HepG2 (cell line): Measurements from ENCODE around the gene CDK8. TPM values are rescaled to one million over a fixed set of nuclear protein-coding genes. Genes with fewer than 3 reads are reported as not detected.

Experiments used
- ADNP ChIP-seq: sonication (generic); formaldehyde crosslinking; IDR thresholded peaks from 2 replicates; pipeline ENCODE4 v1.4.0; 2020; ENCODE audit warnings: missing genetic modification reagents
- DNMT3B ChIP-seq: conservative IDR thresholded peaks from 2 replicates; pipeline ENCODE4 v1.6.1; 2016; ENCODE audit warnings: missing biosample characterization, control low read depth
- FUBP1 ChIP-seq: sonication (generic); formaldehyde crosslinking; IDR thresholded peaks from 2 replicates; pipeline ENCODE4 v1.5.1; 2020; ENCODE audit warnings: missing genetic modification reagents, mild to moderate bottlenecking, borderline replicate concordance
- GATAD2A ChIP-seq: IDR thresholded peaks from 2 replicates; pipeline ENCODE4 v1.6.1; 2016
- KAT8 ChIP-seq: IDR thresholded peaks from 2 replicates; pipeline ENCODE4 v1.6.1; 2016; ENCODE audit warnings: missing genetic modification reagents, missing compliant biosample characterization
- KLF15 ChIP-seq: sonication (generic); formaldehyde crosslinking; IDR thresholded peaks from 2 replicates; pipeline ENCODE4 v1.8.1; 2023; ENCODE audit warnings: borderline replicate concordance, mild to moderate bottlenecking, inconsistent platforms, missing genetic modification reagents, mixed read lengths
- PCBP1 ChIP-seq: fragments of 200-400 bp; formaldehyde crosslinking; IDR thresholded peaks from 2 replicates; pipeline ENCODE4 v1.6.1; 2017; ENCODE audit warnings: mild to moderate bottlenecking, low read depth, low read length, borderline replicate concordance
- REST ChIP-seq, 2 experiments: IDR thresholded peaks; 2 replicates each; pipeline ENCODE4 v1.6.1; 2011 to 2012; ENCODE audit warnings: low read length in 2 of 2, borderline replicate concordance in 1 of 2, low read depth in 1 of 2, mild to moderate bottlenecking in 1 of 2, moderate library complexity in 1 of 2
- RFXANK ChIP-seq: IDR thresholded peaks from 2 replicates; pipeline ENCODE4 v1.6.1; 2016
- SCMH1 ChIP-seq: sonication (generic); formaldehyde crosslinking; IDR thresholded peaks from 2 replicates; pipeline ENCODE4 v1.9.0; 2021; ENCODE audit warnings: missing genetic modification reagents, mild to moderate bottlenecking, borderline replicate concordance
- SIX4 ChIP-seq: sonication (generic); formaldehyde crosslinking; IDR thresholded peaks from 2 replicates; pipeline ENCODE4 v1.4.0; 2020; ENCODE audit warnings: missing genetic modification reagents
- SMC3 ChIP-seq: IDR thresholded peaks from 2 replicates; pipeline ENCODE4 v1.6.1; 2011; ENCODE audit warnings: low read length, improper control_type of control experiment
- SNAI1 ChIP-seq: sonication (generic); formaldehyde crosslinking; IDR thresholded peaks from 2 replicates; pipeline ENCODE4 v1.5.0; 2020; ENCODE audit warnings: mild to moderate bottlenecking, missing genetic modification reagents, borderline replicate concordance
- SP5 ChIP-seq: IDR thresholded peaks from 2 replicates; pipeline ENCODE4 v1.6.1; 2016; ENCODE audit warnings: low read depth, borderline replicate concordance
- TEAD3 ChIP-seq: optimal IDR thresholded peaks from 2 replicates; pipeline ENCODE3; 2016; ENCODE audit warnings: borderline replicate concordance
- THAP11 ChIP-seq: IDR thresholded peaks from 2 replicates; pipeline ENCODE4 v1.6.1; 2016; ENCODE audit warnings: missing biosample characterization, missing genetic modification reagents
- ZMYM4 ChIP-seq: sonication (generic); formaldehyde crosslinking; IDR thresholded peaks from 2 replicates; pipeline ENCODE4 v1.8.1; 2023; ENCODE audit warnings: mild to moderate bottlenecking, missing genetic modification reagents
- ZNF333 ChIP-seq: sonication (generic); formaldehyde crosslinking; IDR thresholded peaks from 2 replicates; pipeline ENCODE4 v1.4.0; 2020; ENCODE audit warnings: mild to moderate bottlenecking, missing genetic modification reagents, borderline replicate concordance
- ZNF572 ChIP-seq: sonication (generic); formaldehyde crosslinking; IDR thresholded peaks from 2 replicates; pipeline ENCODE4 v1.5.1; 2020; ENCODE audit warnings: mild to moderate bottlenecking, missing genetic modification reagents
- ZNF777 ChIP-seq: sonication (generic); formaldehyde crosslinking; IDR thresholded peaks from 2 replicates; pipeline ENCODE4 v1.4.0; 2020; ENCODE audit warnings: missing genetic modification reagents
- polyA plus RNA-seq, 8 experiments: library from polyadenylated mRNA; depleted of rRNA in 3 of 8; stranded (reverse) in 7 of 8; unstranded in 1 of 8; fragments of >200 nt; fragmentation: Illumina TruSeq in 4 of 8; extraction: Trizol in 4 of 8; gene quantifications; 2 replicates each; pipeline versions ENCODE4 v1.2.1 to v1.2.3, GENCODE V29; 2011 to 2016; ENCODE audit warnings: low read depth in 4 of 8, missing spikeins in 1 of 8, mixed read lengths in 1 of 8; ENCODE audit not compliant: insufficient read depth in 1 of 8
- total RNA-seq, 5 experiments: library from RNA; depleted of rRNA; stranded (reverse); fragments of >200 nt; fragmentation: Illumina TruSeq; extraction: Trizol; gene quantifications; 2 replicates each; pipeline ENCODE4 v1.2.3, GENCODE V29; 2016; ENCODE audit warnings: low read depth in 1 of 5
- TF ChIP-seq, protein P1 (sequence below): IDR thresholded peaks from 2 replicates; pipeline ENCODE4 v1.6.1; 2018; ENCODE audit warnings: missing genetic modification reagents, mild to moderate bottlenecking, missing compliant biosample characterization
- TF ChIP-seq, protein P2 (sequence below): sonication (generic); formaldehyde crosslinking; IDR thresholded peaks from 2 replicates; pipeline ENCODE4 v1.4.0; 2020; ENCODE audit warnings: mild to moderate bottlenecking, missing genetic modification reagents, borderline replicate concordance

The CDK8 gene
- total and polyA plus RNA-seq, 2 of the 13 experiments (the other 11 are each of a cell fraction or from before 2014, with no cell fraction given) = 15.8 to 16.4 TPM

GRCh38 chr13:26221721-26222519 is 32.0 kb upstream of the CDK8 start, which contains the start of gene RNF6 (continued):
- no peak; the same call in 1 of the 2 replicates for TF ChIP-seq FUBP1 (CRISPR knock-in tag)
- TF ChIP-seq THAP11 (CRISPR knock-in tag) = peak; percentile 91
- peak; percentile 80 for TF ChIP-seq ZNF777
- TF ChIP-seq SCMH1 (CRISPR knock-in tag) = no peak
- TF ChIP-seq KLF15 (CRISPR knock-in tag) = peak; percentile 45; the same call in 1 of the 2 replicates
- TF ChIP-seq SIX4 (CRISPR knock-in tag) = peak; percentile 43; the same call in 1 of the 2 replicates
- peak; percentile 86 for TF ChIP-seq ZMYM4 (CRISPR knock-in tag)
- no peak for TF ChIP-seq ZNF572
- peak; percentile 82; the same call in 1 of the 2 replicates for TF ChIP-seq PCBP1
- no peak for TF ChIP-seq DNMT3B (CRISPR knock-in tag)
- peak; percentile 57; the same call in 1 of the 2 replicates for TF ChIP-seq SNAI1 (CRISPR knock-in tag)
- TF ChIP-seq, protein P1, sequence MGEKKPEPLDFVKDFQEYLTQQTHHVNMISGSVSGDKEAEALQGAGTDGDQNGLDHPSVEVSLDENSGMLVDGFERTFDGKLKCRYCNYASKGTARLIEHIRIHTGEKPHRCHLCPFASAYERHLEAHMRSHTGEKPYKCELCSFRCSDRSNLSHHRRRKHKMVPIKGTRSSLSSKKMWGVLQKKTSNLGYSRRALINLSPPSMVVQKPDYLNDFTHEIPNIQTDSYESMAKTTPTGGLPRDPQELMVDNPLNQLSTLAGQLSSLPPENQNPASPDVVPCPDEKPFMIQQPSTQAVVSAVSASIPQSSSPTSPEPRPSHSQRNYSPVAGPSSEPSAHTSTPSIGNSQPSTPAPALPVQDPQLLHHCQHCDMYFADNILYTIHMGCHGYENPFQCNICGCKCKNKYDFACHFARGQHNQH (CRISPR knock-in tag) = peak; percentile 76
- TF ChIP-seq REST (IDR thresholded peaks at IDR 0.05; ENCODE audit: borderline replicate concordance in 1 of 2, low read depth in 1 of 2, low read length in 2 of 2) = peak in 1 of 2 experiments; percentile 63; a peak in 2 of 4 replicates
- no peak for TF ChIP-seq SP5
- no peak for TF ChIP-seq SMC3
- TF ChIP-seq, protein P2, sequence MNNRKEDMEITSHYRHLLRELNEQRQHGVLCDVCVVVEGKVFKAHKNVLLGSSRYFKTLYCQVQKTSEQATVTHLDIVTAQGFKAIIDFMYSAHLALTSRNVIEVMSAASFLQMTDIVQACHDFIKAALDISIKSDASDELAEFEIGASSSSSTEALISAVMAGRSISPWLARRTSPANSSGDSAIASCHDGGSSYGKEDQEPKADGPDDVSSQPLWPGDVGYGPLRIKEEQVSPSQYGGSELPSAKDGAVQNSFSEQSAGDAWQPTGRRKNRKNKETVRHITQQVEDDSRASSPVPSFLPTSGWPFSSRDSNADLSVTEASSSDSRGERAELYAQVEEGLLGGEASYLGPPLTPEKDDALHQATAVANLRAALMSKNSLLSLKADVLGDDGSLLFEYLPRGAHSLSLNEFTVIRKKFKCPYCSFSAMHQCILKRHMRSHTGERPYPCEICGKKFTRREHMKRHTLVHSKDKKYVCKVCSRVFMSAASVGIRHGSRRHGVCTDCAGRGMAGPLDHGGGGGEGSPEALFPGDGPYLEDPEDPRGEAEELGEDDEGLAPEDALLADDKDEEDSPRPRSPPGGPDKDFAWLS (CRISPR knock-in tag) = no peak
- TF ChIP-seq RFXANK (CRISPR knock-in tag) = no peak
- peak; percentile 95 for TF ChIP-seq KAT8
- no peak for TF ChIP-seq ADNP
- TF ChIP-seq TEAD3 = peak; percentile 13
- 0 out of 2 replicates have a peak, but pooled peaks have one; percentile 23 for TF ChIP-seq GATAD2A (CRISPR knock-in tag)
- TF ChIP-seq ZNF333 (CRISPR knock-in tag) = peak; percentile 81
